H9 (cell line): Measurements from ENCODE around the gene EXOSC2. TPM values are rescaled to one million over a fixed set of nuclear protein-coding genes. Genes with fewer than 3 reads are reported as not detected.

ENCODE experiments used
- DNase-seq: peaks from one replicate; pipeline ENCODE4 v3.0.0-alpha.2; 2017
- H2AFZ ChIP-seq: one replicate; pipeline ENCODE4 v1.6.1; 2013; ENCODE audit warnings: mild to moderate bottlenecking, low read length, control low read depth, moderate library complexity
- H2AK5ac ChIP-seq: 2 replicates; pipeline ENCODE4 v1.6.1; 2013; ENCODE audit warnings: low read length, control low read depth, mixed read lengths; ENCODE audit not compliant: insufficient read length
- H2BK120ac ChIP-seq: one replicate; pipeline ENCODE4 v1.6.1; 2013; ENCODE audit warnings: low read depth, mild to moderate bottlenecking, low read length, control low read depth, inconsistent platforms; ENCODE audit not compliant: poor library complexity, severe bottlenecking
- H2BK12ac ChIP-seq: 2 replicates; pipeline ENCODE4 v1.6.1; 2013; ENCODE audit warnings: low read length, control low read depth, mixed read lengths, low read depth; ENCODE audit not compliant: insufficient read length
- H2BK15ac ChIP-seq: 2 replicates; pipeline ENCODE4 v1.6.1; 2013; ENCODE audit warnings: low read depth, low read length, control low read depth
- H2BK20ac ChIP-seq: one replicate; pipeline ENCODE4 v1.6.1; 2013; ENCODE audit warnings: low read depth, mild to moderate bottlenecking, low read length, control low read depth, inconsistent platforms; ENCODE audit not compliant: poor library complexity, severe bottlenecking
- H2BK5ac ChIP-seq: 2 replicates; pipeline ENCODE4 v1.6.1; 2013; ENCODE audit warnings: low read length, control low read depth, mixed read lengths; ENCODE audit not compliant: insufficient read length
- H3K14ac ChIP-seq: 2 replicates; pipeline ENCODE4 v1.6.1; 2013; ENCODE audit warnings: low read length, control low read depth; ENCODE audit not compliant: insufficient read depth
- H3K18ac ChIP-seq: 2 replicates; pipeline ENCODE4 v1.6.1; 2013; ENCODE audit warnings: low read depth, mild to moderate bottlenecking, mixed read lengths, low read length, control low read depth; ENCODE audit not compliant: insufficient read length
- H3K23ac ChIP-seq: 2 replicates; pipeline ENCODE4 v1.6.1; 2013; ENCODE audit warnings: low read length, control low read depth, mixed read lengths, low read depth; ENCODE audit not compliant: insufficient read length
- H3K23me2 ChIP-seq: 2 replicates; pipeline ENCODE4 v1.6.1; 2013; ENCODE audit warnings: low read depth, mild to moderate bottlenecking, mixed read lengths, low read length, control low read depth; ENCODE audit not compliant: insufficient read length, poor library complexity, severe bottlenecking
- H3K27ac ChIP-seq: 2 replicates; pipeline ENCODE4 v1.5.1; 2013; ENCODE audit warnings: low read length, control low read depth, mixed read lengths, low read depth; ENCODE audit not compliant: insufficient read length
- H3K27me3 ChIP-seq: 2 replicates; pipeline ENCODE4 v1.6.1; 2013; ENCODE audit warnings: low read length, control low read depth, inconsistent platforms; ENCODE audit not compliant: insufficient read depth
- H3K4ac ChIP-seq: 2 replicates; pipeline ENCODE4 v1.6.1; 2013; ENCODE audit warnings: low read depth, mild to moderate bottlenecking, control low read depth, inconsistent platforms, low read length, moderate library complexity
- H3K4me1 ChIP-seq: 2 replicates; pipeline ENCODE4 v1.6.1; 2013; ENCODE audit warnings: low read length, control low read depth, inconsistent platforms; ENCODE audit not compliant: insufficient read depth
- H3K4me2 ChIP-seq: 2 replicates; pipeline ENCODE4 v1.6.1; 2013; ENCODE audit warnings: low read length, control low read depth, mixed read lengths; ENCODE audit not compliant: insufficient read length, insufficient read depth
- H3K56ac ChIP-seq: 2 replicates; pipeline ENCODE4 v1.6.1; 2013; ENCODE audit warnings: low read depth, mild to moderate bottlenecking, mixed read lengths, low read length, control low read depth; ENCODE audit not compliant: insufficient read length
- H3K79me1 ChIP-seq: 2 replicates; pipeline ENCODE4 v1.6.1; 2013; ENCODE audit warnings: low read depth, mild to moderate bottlenecking, moderate library complexity, low read length, control low read depth, inconsistent platforms; ENCODE audit not compliant: insufficient read depth, poor library complexity, severe bottlenecking
- H3K79me2 ChIP-seq: 2 replicates; pipeline ENCODE4 v1.6.1; 2013; ENCODE audit warnings: low read length, control low read depth, inconsistent platforms; ENCODE audit not compliant: insufficient read depth
- H3K9ac ChIP-seq: 2 replicates; pipeline ENCODE4 v1.6.1; 2013; ENCODE audit warnings: low read length, control low read depth, mixed read lengths; ENCODE audit not compliant: insufficient read length; ENCODE audit errors: extremely low read depth
- H3K9me3 ChIP-seq: one replicate; pipeline ENCODE4 v1.6.1; 2013; ENCODE audit warnings: low read depth, low read length, inconsistent platforms; ENCODE audit not compliant: control insufficient read depth
- H3T11ph ChIP-seq: one replicate; pipeline ENCODE4 v1.6.1; 2013; ENCODE audit warnings: mild to moderate bottlenecking, low read length, control low read depth, inconsistent platforms
- H4K20me1 ChIP-seq: one replicate; pipeline ENCODE4 v1.6.1; 2013; ENCODE audit not compliant: control insufficient read depth, insufficient read length, insufficient read depth
- H4K5ac ChIP-seq: 2 replicates; pipeline ENCODE4 v1.6.1; 2013; ENCODE audit warnings: low read depth, mild to moderate bottlenecking, mixed read lengths, low read length, control low read depth; ENCODE audit not compliant: insufficient read length
- H4K8ac ChIP-seq: replicated peaks from 2 replicates; pipeline ENCODE4 v1.6.1; 2013; ENCODE audit warnings: low read length, control low read depth, mixed read lengths, low read depth; ENCODE audit not compliant: insufficient read length
- H4K91ac ChIP-seq: 2 replicates; pipeline ENCODE4 v1.6.1; 2013; ENCODE audit warnings: low read depth, mild to moderate bottlenecking, moderate library complexity, mixed read lengths, low read length, control low read depth; ENCODE audit not compliant: insufficient read length
- H3K27ac Mint-ChIP-seq, 3 experiments: 2 replicates in 2 of 3; 3 replicates in 1 of 3; pipeline ENCODE4 v1.8.0; 2020 to 2021; ENCODE audit warnings: mixed read lengths in 3 of 3, mild to moderate bottlenecking in 1 of 3, moderate library complexity in 1 of 3
- H3K27me3 Mint-ChIP-seq: 2 replicates; pipeline ENCODE4 v1.8.0; 2021; ENCODE audit warnings: low read depth, mild to moderate bottlenecking, moderate library complexity, mixed read lengths
- H3K36me3 Mint-ChIP-seq, 3 experiments: 2 replicates in 2 of 3; 3 replicates in 1 of 3; pipeline ENCODE4 v1.8.0; 2020 to 2021; ENCODE audit warnings: low read depth in 3 of 3, mixed read lengths in 3 of 3; ENCODE audit not compliant: insufficient read depth in 1 of 3
- H3K4me1 Mint-ChIP-seq, 2 experiments: 2 replicates each; pipeline ENCODE4 v1.8.0; 2020; ENCODE audit warnings: mixed read lengths in 2 of 2
- H3K4me3 Mint-ChIP-seq, 2 experiments: 2 replicates in 1 of 2; 3 replicates in 1 of 2; pipeline ENCODE4 v1.8.0; 2020 to 2021; ENCODE audit warnings: mild to moderate bottlenecking in 2 of 2, mixed read lengths in 2 of 2, moderate library complexity in 1 of 2
- H3K9me3 Mint-ChIP-seq, 2 experiments: 2 replicates in 1 of 2; 3 replicates in 1 of 2; pipeline ENCODE4 v1.8.0; 2020; ENCODE audit warnings: mild to moderate bottlenecking in 2 of 2, mixed read lengths in 2 of 2, moderate library complexity in 1 of 2
- CTCF ChIP-seq: fragments of 200-600 bp; sonication (generic); conservative IDR thresholded peaks from 3 replicates; pipeline ENCODE4 v1.8.0; 2021; ENCODE audit warnings: antibody characterized with exemption, mild to moderate bottlenecking
- WGBS: extraction: QIAGEN DNeasy Blood & Tissue Kit; methylation state at CpG from one replicate; pipeline ENCODE4 v1.1.7; 2013; ENCODE audit warnings: missing lambda C conversion rate, low lambda C conversion rate, mixed read lengths; ENCODE audit not compliant: insufficient read length; ENCODE audit errors: extremely low coverage; 5-methylcytosine and 5-hydroxymethylcytosine counted together
- total RNA-seq: library from RNA; stranded (reverse); gene quantifications from 2 replicates; pipeline ENCODE4 v1.2.1, GENCODE V29; 2021

Gene EXOSC2
- total RNA-seq, 1 experiment from 2014 or later: 94.5 TPM

GRCh38 chr9:130738281-130738680, 44.7 kb downstream of the EXOSC2 start:
- H3K27me3 Mint-ChIP-seq: no peaks in the 10 kb centered on the region
- Histone ChIP-seq H4K91ac (no peak overlapping the region), H2AK5ac (no peak overlapping the region), H3K23ac (no peak overlapping the region), H3K18ac (no peak overlapping the region), H3K14ac (no peak overlapping the region), H2BK5ac (no peak overlapping the region), H4K8ac (no peak overlapping the region), H3K4me1 (no peaks in the 10 kb centered on the region; the same call in 1 of the 2 replicates), H3K79me1 (no peaks in the 10 kb centered on the region), H2BK20ac (no peak overlapping the region), H2AFZ (no peak overlapping the region), H3K9ac (no peak overlapping the region), H4K5ac (no peak overlapping the region), H3K23me2 (no peaks in the 10 kb centered on the region), H3K4ac (no peak overlapping the region), H4K20me1 (no peaks in the 10 kb centered on the region), H3K27ac (no peak overlapping the region), H3K4me2 (no peak overlapping the region), H3K9me3 (no peaks in the 10 kb centered on the region), H3K27me3 (no peaks in the 10 kb centered on the region), H2BK15ac (no peak overlapping the region), H2BK120ac (no peak overlapping the region), H3K56ac (no peak overlapping the region), H3K79me2 (peaks cover 2% of the 10 kb centered on the region; the same call in 1 of the 2 replicates), H3T11ph (no peak overlapping the region), H2BK12ac (no peak overlapping the region)
- no peak for TF ChIP-seq CTCF
- no peaks in the 10 kb centered on the region; a peak in 2 of 5 replicates for H3K9me3 Mint-ChIP-seq
- no peak for DNase-seq
- H3K36me3 Mint-ChIP-seq: peaks cover 0 to 5% (median 0%) of the 10 kb centered on the region in 3 experiments; a peak in 2 of 7 replicates
- H3K4me3 Mint-ChIP-seq: no peak overlapping the region
- H3K4me1 Mint-ChIP-seq: peaks cover 10 to 13% of the 10 kb centered on the region in 2 experiments
- H3K27ac Mint-ChIP-seq: no peak overlapping the region
- no CpG with 5 or more reads among the region's 3 CpGs for WGBS
